ENCODE results near the gene CIT. TPM values are rescaled to one million over a fixed set of nuclear protein-coding genes. Genes with fewer than 3 reads are reported as not detected.

CIT gene
- total and polyA plus RNA-seq, 9 of the 15 experiments (the other 6 are each of a cell fraction or from before 2014, with no cell fraction given), result 1.1 to 46.7 (median 21.3) TPM

DNA sequence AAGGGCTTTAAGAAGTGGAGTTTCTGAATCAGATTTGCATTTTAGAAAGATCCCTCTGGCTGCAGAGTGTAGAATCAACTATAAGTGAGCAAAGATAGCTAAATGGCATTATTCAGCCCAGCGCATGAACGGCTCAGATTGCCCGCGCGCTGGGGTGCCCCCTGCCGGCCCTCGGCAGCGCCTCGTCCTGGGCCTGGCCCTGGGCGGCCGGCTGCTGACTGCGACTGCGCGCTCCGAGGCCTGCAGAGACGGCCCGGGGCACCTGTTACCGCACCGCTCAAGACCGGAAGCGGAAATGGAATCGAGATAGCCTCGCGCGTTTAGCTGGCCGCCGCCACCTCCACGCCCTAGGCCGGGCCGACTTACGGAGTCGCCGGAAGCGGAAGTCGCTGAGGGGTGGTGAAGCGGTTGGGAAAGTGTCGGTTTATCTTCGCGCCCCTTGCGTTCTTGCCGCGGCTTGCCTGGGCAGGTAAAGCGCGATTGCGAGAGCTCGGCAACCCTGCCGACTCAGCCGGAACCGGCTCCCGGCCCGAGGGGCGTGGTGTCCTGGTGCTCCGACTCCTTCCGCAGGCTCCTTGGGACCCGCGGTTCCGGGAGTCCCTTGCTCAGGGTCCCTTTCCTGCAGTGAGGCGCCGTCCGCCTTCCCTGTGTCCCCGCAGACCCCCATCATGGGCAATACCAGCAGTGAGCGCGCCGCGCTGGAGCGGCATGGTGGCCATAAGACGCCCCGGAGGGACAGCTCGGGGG lies 209.4 kb downstream of the CIT start, which contains the start of gene PRKAB1 (continued):
- TF ChIP-seq FOXJ3 (CRISPR knock-in tag; IDR thresholded peaks at IDR 0.05), result no peak
- peak; percentile 92 for TF ChIP-seq POLR2A (conservative IDR thresholded peaks at IDR 0.05)
- no peak for TF ChIP-seq GTF3C2 (IDR thresholded peaks at IDR 0.05; ENCODE audit: borderline replicate concordance, extremely low read depth, insufficient read length)
- TF ChIP-seq CSDE1 (IDR thresholded peaks at IDR 0.05), result no peak
- peak; percentile 58 for TF ChIP-seq TAF9B (IDR thresholded peaks at IDR 0.05; ENCODE audit: partially characterized antibody)
- TF ChIP-seq ZNF121 (CRISPR knock-in tag; conservative IDR thresholded peaks at IDR 0.05), result no peak
- TF ChIP-seq ATF3 (IDR thresholded peaks at IDR 0.05), result no peak; the same call in 1 of the 2 replicates
- peak; percentile 39; the same call in 1 of the 2 replicates for TF ChIP-seq ATF3 (CRISPR knock-in tag; conservative IDR thresholded peaks at IDR 0.05)
- TF ChIP-seq RNF219 (CRISPR knock-in tag; IDR thresholded peaks at IDR 0.05), result no peak
- no peak for TF ChIP-seq ARNT (IDR thresholded peaks at IDR 0.05)
- no peak for TF ChIP-seq DDX20 (tag; IDR thresholded peaks at IDR 0.05; ENCODE audit: low read depth)
- peak; percentile 78 for TF ChIP-seq HCFC1 (IDR thresholded peaks at IDR 0.05; ENCODE audit: low read depth, low read length)
- TF ChIP-seq ATF2 (CRISPR knock-in tag; IDR thresholded peaks at IDR 0.05), result no peak
- TF ChIP-seq HDAC8 (tag; IDR thresholded peaks at IDR 0.05), result no peak; the same call in 1 of the 2 replicates
- TF ChIP-seq TFAM (CRISPR knock-in tag; conservative IDR thresholded peaks at IDR 0.05), result no peak
- no peak for TF ChIP-seq ZNF76 (CRISPR knock-in tag; IDR thresholded peaks at IDR 0.05; ENCODE audit: borderline replicate concordance)
- no peak for TF ChIP-seq SFPQ (IDR thresholded peaks at IDR 0.05; ENCODE audit: low read depth, low read length)
- no peak for TF ChIP-seq ZNF507 (tag; conservative IDR thresholded peaks at IDR 0.05)
- no peak for TF ChIP-seq ZNF324 (CRISPR knock-in tag; IDR thresholded peaks at IDR 0.05)

Data from K562 (cell line).